HEK293 (cell line): ENCODE results near the gene KRTAP5-4.

Source experiments
- BCL11B ChIP-seq: fragments of 450-650 bp; formaldehyde crosslinking; IDR thresholded peaks from 2 replicates; pipeline ENCODE4 v1.5.1; 2016; ENCODE audit warnings: low read depth, missing biosample characterization, missing genetic modification characterization
- ZEB2 ChIP-seq: fragments of 450-650 bp; formaldehyde crosslinking; IDR thresholded peaks from 2 replicates; pipeline ENCODE4 v1.5.1; 2016; ENCODE audit warnings: missing biosample characterization, missing genetic modification characterization
- ZNF121 ChIP-seq: fragments of 450-650 bp; formaldehyde crosslinking; IDR thresholded peaks from 2 replicates; pipeline ENCODE4 v1.5.1; 2016; ENCODE audit warnings: missing biosample characterization, missing genetic modification characterization
- ZNF2 ChIP-seq: fragments of 450-650 bp; formaldehyde crosslinking; IDR thresholded peaks from 2 replicates; pipeline ENCODE4 v1.5.1; 2016; ENCODE audit warnings: missing biosample characterization, missing genetic modification characterization
- ZNF202 ChIP-seq: fragments of 450-650 bp; formaldehyde crosslinking; IDR thresholded peaks from 2 replicates; pipeline ENCODE4 v1.5.1; 2016; ENCODE audit warnings: missing biosample characterization, missing genetic modification characterization, borderline replicate concordance
- ZNF23 ChIP-seq: fragments of 450-650 bp; formaldehyde crosslinking; IDR thresholded peaks from 2 replicates; pipeline ENCODE4 v1.5.1; 2016; ENCODE audit warnings: missing biosample characterization, missing genetic modification characterization, borderline replicate concordance
- ZNF529 ChIP-seq: fragments of 450-650 bp; formaldehyde crosslinking; IDR thresholded peaks from 2 replicates; pipeline ENCODE4 v1.5.1; 2017; ENCODE audit warnings: missing genetic modification characterization, missing biosample characterization; ENCODE audit not compliant: insufficient replicate concordance
- ZNF555 ChIP-seq: fragments of 450-650 bp; formaldehyde crosslinking; conservative IDR thresholded peaks from 2 replicates; pipeline ENCODE4 v1.5.1; 2017; ENCODE audit warnings: missing biosample characterization, mild to moderate bottlenecking, missing genetic modification characterization, inconsistent platforms
- ZNF747 ChIP-seq: fragments of 450-650 bp; formaldehyde crosslinking; IDR thresholded peaks from 2 replicates; pipeline ENCODE4 v1.5.1; 2016; ENCODE audit warnings: missing biosample characterization, missing genetic modification characterization
- ZNF768 ChIP-seq: fragments of 450-650 bp; formaldehyde crosslinking; IDR thresholded peaks from 2 replicates; pipeline ENCODE4 v1.5.1; 2018; ENCODE audit warnings: missing biosample characterization, mild to moderate bottlenecking, missing genetic modification characterization
- ZNF837 ChIP-seq: fragments of 450-650 bp; formaldehyde crosslinking; IDR thresholded peaks from 2 replicates; pipeline ENCODE4 v1.5.1; 2016; ENCODE audit warnings: missing biosample characterization, missing genetic modification characterization
- TF ChIP-seq, protein P1 (sequence below): fragments of 450-650 bp; formaldehyde crosslinking; IDR thresholded peaks from 2 replicates; pipeline ENCODE4 v1.5.1; 2016; ENCODE audit warnings: missing biosample characterization, missing genetic modification characterization
- TF ChIP-seq, protein P2 (sequence below): fragments of 450-650 bp; formaldehyde crosslinking; IDR thresholded peaks from 2 replicates; pipeline ENCODE4 v1.5.1; 2016; ENCODE audit warnings: missing biosample characterization, missing genetic modification characterization

DNA sequence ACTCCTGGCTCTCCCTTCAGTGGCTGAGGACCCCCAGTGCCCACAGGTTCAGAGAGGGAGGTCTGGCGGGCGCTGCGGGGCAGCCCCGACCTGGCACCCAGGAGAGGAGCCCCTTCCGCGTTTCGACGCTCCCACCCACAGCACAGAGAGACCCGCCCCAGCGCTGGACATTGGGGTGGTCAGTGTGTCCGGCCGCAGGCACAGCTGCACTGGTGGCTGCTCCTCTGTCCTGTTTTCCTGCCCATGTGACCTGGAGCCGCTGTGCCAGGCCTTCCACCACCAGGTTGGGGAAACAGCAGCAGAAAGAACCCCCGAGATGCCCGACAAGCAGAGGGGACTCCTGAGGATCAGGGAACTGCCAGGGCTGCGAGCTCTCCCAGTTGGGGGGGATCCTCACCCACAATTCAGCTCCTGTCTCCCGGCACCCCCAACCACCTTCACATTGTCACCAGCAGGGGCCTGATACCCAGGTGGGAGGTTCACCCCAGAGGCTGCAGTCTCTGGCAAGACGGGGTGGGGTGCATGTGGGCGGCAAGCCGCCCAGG is 21.3 kb upstream of the KRTAP5-4 start:
- TF ChIP-seq, protein P1, sequence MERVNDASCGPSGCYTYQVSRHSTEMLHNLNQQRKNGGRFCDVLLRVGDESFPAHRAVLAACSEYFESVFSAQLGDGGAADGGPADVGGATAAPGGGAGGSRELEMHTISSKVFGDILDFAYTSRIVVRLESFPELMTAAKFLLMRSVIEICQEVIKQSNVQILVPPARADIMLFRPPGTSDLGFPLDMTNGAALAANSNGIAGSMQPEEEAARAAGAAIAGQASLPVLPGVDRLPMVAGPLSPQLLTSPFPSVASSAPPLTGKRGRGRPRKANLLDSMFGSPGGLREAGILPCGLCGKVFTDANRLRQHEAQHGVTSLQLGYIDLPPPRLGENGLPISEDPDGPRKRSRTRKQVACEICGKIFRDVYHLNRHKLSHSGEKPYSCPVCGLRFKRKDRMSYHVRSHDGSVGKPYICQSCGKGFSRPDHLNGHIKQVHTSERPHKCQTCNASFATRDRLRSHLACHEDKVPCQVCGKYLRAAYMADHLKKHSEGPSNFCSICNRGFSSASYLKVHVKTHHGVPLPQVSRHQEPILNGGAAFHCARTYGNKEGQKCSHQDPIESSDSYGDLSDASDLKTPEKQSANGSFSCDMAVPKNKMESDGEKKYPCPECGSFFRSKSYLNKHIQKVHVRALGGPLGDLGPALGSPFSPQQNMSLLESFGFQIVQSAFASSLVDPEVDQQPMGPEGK (tag by site-specific recombination) = no peak
- TF ChIP-seq ZNF202 (tag by site-specific recombination) (no peak), ZNF747 (no peak), ZNF121 (tag by site-specific recombination) (no peak), ZNF555 (tag by site-specific recombination) (no peak), ZNF23 (tag by site-specific recombination) (no peak), ZNF768 (tag by site-specific recombination) (no peak), ZEB2 (no peak), ZNF529 (tag by site-specific recombination) (no peak), ZNF837 (tag by site-specific recombination) (no peak), BCL11B (tag by site-specific recombination) (no peak), ZNF2 (tag by site-specific recombination) (no peak)
- TF ChIP-seq, protein P2, sequence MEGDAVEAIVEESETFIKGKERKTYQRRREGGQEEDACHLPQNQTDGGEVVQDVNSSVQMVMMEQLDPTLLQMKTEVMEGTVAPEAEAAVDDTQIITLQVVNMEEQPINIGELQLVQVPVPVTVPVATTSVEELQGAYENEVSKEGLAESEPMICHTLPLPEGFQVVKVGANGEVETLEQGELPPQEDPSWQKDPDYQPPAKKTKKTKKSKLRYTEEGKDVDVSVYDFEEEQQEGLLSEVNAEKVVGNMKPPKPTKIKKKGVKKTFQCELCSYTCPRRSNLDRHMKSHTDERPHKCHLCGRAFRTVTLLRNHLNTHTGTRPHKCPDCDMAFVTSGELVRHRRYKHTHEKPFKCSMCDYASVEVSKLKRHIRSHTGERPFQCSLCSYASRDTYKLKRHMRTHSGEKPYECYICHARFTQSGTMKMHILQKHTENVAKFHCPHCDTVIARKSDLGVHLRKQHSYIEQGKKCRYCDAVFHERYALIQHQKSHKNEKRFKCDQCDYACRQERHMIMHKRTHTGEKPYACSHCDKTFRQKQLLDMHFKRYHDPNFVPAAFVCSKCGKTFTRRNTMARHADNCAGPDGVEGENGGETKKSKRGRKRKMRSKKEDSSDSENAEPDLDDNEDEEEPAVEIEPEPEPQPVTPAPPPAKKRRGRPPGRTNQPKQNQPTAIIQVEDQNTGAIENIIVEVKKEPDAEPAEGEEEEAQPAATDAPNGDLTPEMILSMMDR (tag by site-specific recombination) = no peak
